ENCODE results near the gene GTSE1. TPM values are rescaled to one million over a fixed set of nuclear protein-coding genes. Genes with fewer than 3 reads are reported as not detected.

Gene GTSE1
- total RNA-seq, 1 experiment from 2014 or later, result 42.6 TPM

DNA sequence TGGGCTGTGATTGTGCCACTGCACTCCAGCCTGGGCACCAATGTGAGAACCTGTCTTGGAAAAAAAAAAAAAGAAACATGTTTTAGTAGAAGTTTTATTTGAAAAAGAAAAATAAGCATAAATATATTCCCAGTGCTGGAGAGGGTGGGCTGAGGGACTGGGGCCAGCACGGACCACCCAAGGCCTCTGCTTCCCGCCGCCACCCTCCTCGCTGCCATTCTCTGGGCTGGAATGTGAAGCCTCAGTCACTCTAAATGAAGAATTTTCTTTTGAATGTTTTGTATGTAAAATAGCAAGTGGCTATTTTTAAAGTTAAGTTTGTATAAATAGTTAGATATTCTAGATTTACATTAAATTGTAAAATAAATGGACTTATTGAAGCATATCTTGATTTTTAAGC lies 33.8 kb downstream of the GTSE1 start:
- no peaks in the 10 kb centered on the region for H3K27me3 Mint-ChIP-seq (ENCODE audit: low read depth)
- no CpG with 5 or more reads among the region's 4 CpGs for WGBS (ENCODE audit: extremely low coverage, insufficient read length, low lambda C conversion rate)
- no peaks in the 10 kb centered on the region for H3K4me1 ChIP-seq (ENCODE audit: insufficient read depth, low read length)

More for the DNA sequence above, 33.8 kb downstream of the GTSE1 start:
- Histone ChIP-seq H3K79me2 (ENCODE audit: insufficient read depth, low read length) (no peaks in the 10 kb centered on the region), H3K27me3 (ENCODE audit: insufficient read depth, low read length) (no peaks in the 10 kb centered on the region), H2BK20ac (ENCODE audit: low read depth, low read length, poor library complexity, severe bottlenecking) (no peak overlapping the region), H3K27ac (ENCODE audit: insufficient read length, low read depth, low read length) (no peak overlapping the region), H3K14ac (ENCODE audit: insufficient read depth, low read length) (no peak overlapping the region), H3K9me3 (ENCODE audit: control insufficient read depth, low read depth, low read length) (no peaks in the 10 kb centered on the region), H3K9ac (ENCODE audit: extremely low read depth, insufficient read length, low read length) (no peak overlapping the region), H3K79me1 (ENCODE audit: insufficient read depth, low read depth, low read length, poor library complexity, severe bottlenecking) (no peaks in the 10 kb centered on the region), H4K20me1 (ENCODE audit: control insufficient read depth, insufficient read depth, insufficient read length) (no peaks in the 10 kb centered on the region), H3K23ac (ENCODE audit: insufficient read length, low read depth, low read length) (no peak overlapping the region), H3T11ph (ENCODE audit: low read length) (no peak overlapping the region), H2BK120ac (ENCODE audit: low read depth, low read length, poor library complexity, severe bottlenecking) (no peak overlapping the region), H3K4me2 (ENCODE audit: insufficient read depth, insufficient read length, low read length) (no peak overlapping the region), H3K18ac (ENCODE audit: insufficient read length, low read depth, low read length) (no peak overlapping the region), H2AFZ (ENCODE audit: low read length) (no peak overlapping the region), H3K4ac (ENCODE audit: low read depth, low read length) (no peak overlapping the region), H4K5ac (ENCODE audit: insufficient read length, low read depth, low read length) (no peak overlapping the region), H3K23me2 (ENCODE audit: insufficient read length, low read depth, low read length, poor library complexity, severe bottlenecking) (peaks cover 6% of the 10 kb centered on the region), H2BK12ac (ENCODE audit: insufficient read length, low read depth, low read length) (no peak overlapping the region), H4K91ac (ENCODE audit: insufficient read length, low read depth, low read length) (no peak overlapping the region), H2BK5ac (ENCODE audit: insufficient read length, low read length) (no peak overlapping the region), H2BK15ac (ENCODE audit: low read depth, low read length) (no peak overlapping the region), H4K8ac (replicated peaks; ENCODE audit: insufficient read length, low read depth, low read length) (no peak overlapping the region), H3K56ac (ENCODE audit: insufficient read length, low read depth, low read length) (no peak overlapping the region), H2AK5ac (ENCODE audit: insufficient read length, low read length) (no peak overlapping the region)
- Mint-ChIP-seq H3K27ac (no peak overlapping the region), H3K36me3 (ENCODE audit: insufficient read depth in 1 of 3, low read depth in 3 of 3) (peaks cover 19 to 65% (median 45%) of the 10 kb centered on the region in 3 experiments; a peak in 6 of 7 replicates), H3K4me3 (no peak overlapping the region), H3K4me1 (peaks cover 7 to 14% of the 10 kb centered on the region in 2 experiments), H3K9me3 (no peaks in the 10 kb centered on the region; a peak in 1 of 5 replicates)
- no peak for DNase-seq
- TF ChIP-seq, protein P1, sequence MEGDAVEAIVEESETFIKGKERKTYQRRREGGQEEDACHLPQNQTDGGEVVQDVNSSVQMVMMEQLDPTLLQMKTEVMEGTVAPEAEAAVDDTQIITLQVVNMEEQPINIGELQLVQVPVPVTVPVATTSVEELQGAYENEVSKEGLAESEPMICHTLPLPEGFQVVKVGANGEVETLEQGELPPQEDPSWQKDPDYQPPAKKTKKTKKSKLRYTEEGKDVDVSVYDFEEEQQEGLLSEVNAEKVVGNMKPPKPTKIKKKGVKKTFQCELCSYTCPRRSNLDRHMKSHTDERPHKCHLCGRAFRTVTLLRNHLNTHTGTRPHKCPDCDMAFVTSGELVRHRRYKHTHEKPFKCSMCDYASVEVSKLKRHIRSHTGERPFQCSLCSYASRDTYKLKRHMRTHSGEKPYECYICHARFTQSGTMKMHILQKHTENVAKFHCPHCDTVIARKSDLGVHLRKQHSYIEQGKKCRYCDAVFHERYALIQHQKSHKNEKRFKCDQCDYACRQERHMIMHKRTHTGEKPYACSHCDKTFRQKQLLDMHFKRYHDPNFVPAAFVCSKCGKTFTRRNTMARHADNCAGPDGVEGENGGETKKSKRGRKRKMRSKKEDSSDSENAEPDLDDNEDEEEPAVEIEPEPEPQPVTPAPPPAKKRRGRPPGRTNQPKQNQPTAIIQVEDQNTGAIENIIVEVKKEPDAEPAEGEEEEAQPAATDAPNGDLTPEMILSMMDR (conservative IDR thresholded peaks at IDR 0.05), result no peak

Measured in H9 (cell line).